DOHH2 (cell line): ENCODE measurements around the gene OASL.

Experiments
- EZH2phosphoT487 ChIP-seq: fragments of 200-600 bp; sonication (generic); IDR thresholded peaks from 2 replicates; pipeline ENCODE4 v1.6.1; 2017; ENCODE audit warnings: borderline replicate concordance, mild to moderate bottlenecking, antibody characterized with exemption, low read length, moderate library complexity, mixed read lengths
- TF ChIP-seq, protein P1 (sequence below): fragments of 200-600 bp; sonication (generic); IDR thresholded peaks from one replicate; pipeline ENCODE4 v1.5.1; 2014; ENCODE audit warnings: antibody characterized with exemption, mild to moderate bottlenecking, low read depth, low read length; ENCODE audit not compliant: poor library complexity, severe bottlenecking

DNA sequence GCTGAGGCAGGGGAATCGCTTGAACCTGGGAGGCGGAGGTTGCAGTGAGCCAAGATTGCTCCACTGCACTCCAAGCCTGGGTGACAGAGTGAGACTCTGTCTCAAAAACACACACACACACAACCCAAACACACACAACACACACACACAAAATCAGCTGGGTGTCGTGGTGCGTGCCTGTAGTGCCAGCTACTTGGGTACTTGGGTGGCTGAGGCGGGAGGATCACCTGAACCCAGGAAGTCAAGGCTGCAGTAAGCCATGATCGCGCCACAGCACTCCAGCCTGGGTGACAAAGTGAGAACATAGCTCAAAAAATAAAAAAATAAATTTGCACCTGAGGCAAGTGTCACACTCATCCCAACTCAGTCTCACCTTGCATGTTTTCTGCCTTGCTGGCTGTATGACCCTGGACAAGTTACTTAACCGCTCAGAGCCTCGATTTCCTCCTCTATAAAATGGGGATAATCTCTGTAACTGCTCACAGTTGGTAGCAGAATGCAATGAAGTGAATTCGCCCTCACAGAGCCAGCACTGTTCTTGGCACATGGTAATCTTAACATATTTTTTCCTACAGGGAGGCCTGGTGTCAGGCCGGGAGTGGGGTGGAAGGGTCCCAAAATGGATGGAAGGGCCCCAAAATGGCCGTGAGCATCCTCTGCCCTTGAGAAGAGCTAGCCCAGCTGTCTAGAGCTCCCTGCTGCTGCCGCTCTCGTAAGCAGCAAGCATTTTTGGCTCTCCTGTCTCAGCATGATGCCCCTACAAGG lies 61.3 kb downstream of the OASL start:
- TF ChIP-seq, protein P1, sequence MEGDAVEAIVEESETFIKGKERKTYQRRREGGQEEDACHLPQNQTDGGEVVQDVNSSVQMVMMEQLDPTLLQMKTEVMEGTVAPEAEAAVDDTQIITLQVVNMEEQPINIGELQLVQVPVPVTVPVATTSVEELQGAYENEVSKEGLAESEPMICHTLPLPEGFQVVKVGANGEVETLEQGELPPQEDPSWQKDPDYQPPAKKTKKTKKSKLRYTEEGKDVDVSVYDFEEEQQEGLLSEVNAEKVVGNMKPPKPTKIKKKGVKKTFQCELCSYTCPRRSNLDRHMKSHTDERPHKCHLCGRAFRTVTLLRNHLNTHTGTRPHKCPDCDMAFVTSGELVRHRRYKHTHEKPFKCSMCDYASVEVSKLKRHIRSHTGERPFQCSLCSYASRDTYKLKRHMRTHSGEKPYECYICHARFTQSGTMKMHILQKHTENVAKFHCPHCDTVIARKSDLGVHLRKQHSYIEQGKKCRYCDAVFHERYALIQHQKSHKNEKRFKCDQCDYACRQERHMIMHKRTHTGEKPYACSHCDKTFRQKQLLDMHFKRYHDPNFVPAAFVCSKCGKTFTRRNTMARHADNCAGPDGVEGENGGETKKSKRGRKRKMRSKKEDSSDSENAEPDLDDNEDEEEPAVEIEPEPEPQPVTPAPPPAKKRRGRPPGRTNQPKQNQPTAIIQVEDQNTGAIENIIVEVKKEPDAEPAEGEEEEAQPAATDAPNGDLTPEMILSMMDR = no peak
- TF ChIP-seq EZH2phosphoT487 = no peak
